ENCODE data around the gene YY1.
A peak's percentile ranks its signal among the peaks of the same experiment; 100 is the strongest.

YY1 gene

GRCh38 chr14:100281286-100282082 is 42.5 kb downstream of the YY1 start:
- H3K36me3 ChIP-seq (ENCODE audit: control insufficient read depth in 2 of 2, insufficient read depth in 1 of 2, low read length in 2 of 2) = peaks cover 0 to 45% of the 10 kb centered on the region in 2 experiments; a peak in 1 of 3 replicates
- CTCF ChIA-PET = interaction anchor here (0.6 to 2.6 kb wide), 3 partner anchors 20 to 40 kb away, joined by 3 to 10 read pairs (median 3); no protein-coding TSS in a partner anchor
- H3K4me1 ChIP-seq (ENCODE audit: control insufficient read depth, insufficient read depth, low read length) = no peaks in the 10 kb centered on the region; the same call in 1 of the 2 replicates
- no peak overlapping the region for H3K27ac ChIP-seq (ENCODE audit: extremely low read depth, low read depth, low read length)
- TF ChIP-seq ZNF423 (tag by site-specific recombination; IDR thresholded peaks at IDR 0.05) = no peak
- TF ChIP-seq ZNF639 (tag by site-specific recombination; IDR thresholded peaks at IDR 0.05) = no peak
- TF ChIP-seq ZNF121 (tag by site-specific recombination; IDR thresholded peaks at IDR 0.05) = peak; percentile 42; the same call in 1 of the 2 replicates
- TF ChIP-seq, protein P1, sequence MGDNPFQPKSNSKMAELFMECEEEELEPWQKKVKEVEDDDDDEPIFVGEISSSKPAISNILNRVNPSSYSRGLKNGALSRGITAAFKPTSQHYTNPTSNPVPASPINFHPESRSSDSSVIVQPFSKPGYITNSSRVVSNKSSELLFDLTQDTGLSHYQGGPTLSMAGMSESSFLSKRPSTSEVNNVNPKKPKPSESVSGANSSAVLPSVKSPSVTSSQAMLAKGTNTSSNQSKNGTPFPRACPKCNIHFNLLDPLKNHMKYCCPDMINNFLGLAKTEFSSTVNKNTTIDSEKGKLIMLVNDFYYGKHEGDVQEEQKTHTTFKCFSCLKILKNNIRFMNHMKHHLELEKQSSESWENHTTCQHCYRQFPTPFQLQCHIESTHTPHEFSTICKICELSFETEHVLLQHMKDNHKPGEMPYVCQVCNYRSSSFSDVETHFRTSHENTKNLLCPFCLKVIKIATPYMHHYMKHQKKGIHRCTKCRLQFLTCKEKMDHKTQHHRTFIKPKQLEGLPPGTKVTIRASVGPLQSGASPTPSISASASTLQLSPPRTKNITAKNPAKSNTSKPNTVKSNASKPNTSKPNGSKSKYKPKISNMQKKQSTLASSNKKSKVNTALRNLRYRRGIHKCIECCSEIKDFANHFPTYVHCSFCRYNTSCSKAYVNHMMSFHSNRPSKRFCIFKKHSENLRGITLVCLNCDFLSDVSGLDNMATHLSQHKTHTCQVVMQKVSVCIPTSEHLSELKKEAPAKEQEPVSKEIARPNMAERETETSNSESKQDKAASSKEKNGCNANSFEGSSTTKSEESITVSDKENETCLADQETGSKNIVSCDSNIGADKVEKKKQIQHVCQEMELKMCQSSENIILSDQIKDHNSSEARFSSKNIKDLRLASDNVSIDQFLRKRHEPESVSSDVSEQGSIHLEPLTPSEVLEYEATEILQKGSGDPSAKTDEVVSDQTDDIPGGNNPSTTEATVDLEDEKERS (tag by site-specific recombination; IDR thresholded peaks at IDR 0.05) = no peak
- 0 out of 2 replicates have a peak, but pooled peaks have one; percentile 19 for TF ChIP-seq ZFHX2 (tag by site-specific recombination; conservative IDR thresholded peaks at IDR 0.05)
- TF ChIP-seq ZNF704 (tag by site-specific recombination; IDR thresholded peaks at IDR 0.05) = no peak
- no peak for TF ChIP-seq ZNF692 (tag by site-specific recombination; IDR thresholded peaks at IDR 0.05)
- POLR2A ChIA-PET = no interaction called here
- no peak overlapping the region for H3K4me3 ChIP-seq (ENCODE audit: low read depth, low read length)
- no peaks in the 10 kb centered on the region for H3K9me3 ChIP-seq (ENCODE audit: control insufficient read depth, insufficient read depth, low read depth, low read length)

DNA sequence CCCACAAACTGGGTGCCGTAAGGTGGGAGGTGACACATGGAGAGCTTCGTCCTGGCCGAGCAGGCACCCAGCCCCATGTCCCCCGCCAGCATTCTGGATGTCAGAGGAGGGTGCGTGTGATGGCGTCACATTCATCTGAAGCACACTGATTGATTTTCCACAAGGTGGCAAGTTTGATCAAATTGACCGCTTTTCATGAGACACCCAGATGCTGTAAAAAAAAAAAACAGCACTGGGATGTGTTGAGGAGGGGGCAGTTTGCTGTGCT is 43.1 kb downstream of the YY1 start:
- POLR2A ChIA-PET = no interaction called here
- CTCF ChIA-PET = interaction anchor here (0.6 to 2.6 kb wide), 4 partner anchors 20 to 41 kb away, joined by 3 to 10 read pairs (median 4); no protein-coding TSS in a partner anchor
- H3K27ac ChIP-seq (ENCODE audit: extremely low read depth, low read depth, low read length) = no peak overlapping the region
- H3K4me3 ChIP-seq (ENCODE audit: low read depth, low read length) = no peak overlapping the region
- H3K36me3 ChIP-seq (ENCODE audit: control insufficient read depth in 2 of 2, insufficient read depth in 1 of 2, low read length in 2 of 2) = peaks cover 0 to 40% of the 10 kb centered on the region in 2 experiments; a peak in 1 of 3 replicates
- no peaks in the 10 kb centered on the region; the same call in 1 of the 2 replicates for H3K4me1 ChIP-seq (ENCODE audit: control insufficient read depth, insufficient read depth, low read length)
- no peaks in the 10 kb centered on the region for H3K9me3 ChIP-seq (ENCODE audit: control insufficient read depth, insufficient read depth, low read depth, low read length)
- TF ChIP-seq TRIM28 (IDR thresholded peaks at IDR 0.05; ENCODE audit: borderline replicate concordance, low read length) (no peak), ZBTB21 (tag by site-specific recombination; IDR thresholded peaks at IDR 0.05) (no peak), ZNF2 (tag by site-specific recombination; IDR thresholded peaks at IDR 0.05) (no peak), ZFP3 (tag by site-specific recombination; IDR thresholded peaks at IDR 0.05; ENCODE audit: low read depth) (no peak), ZNF621 (tag by site-specific recombination; IDR thresholded peaks at IDR 0.05) (no peak), ZNF169 (tag by site-specific recombination; IDR thresholded peaks at IDR 0.05) (no peak), ZNF510 (tag by site-specific recombination; IDR thresholded peaks at IDR 0.05; ENCODE audit: insufficient replicate concordance) (no peak), ZNF449 (tag by site-specific recombination; IDR thresholded peaks at IDR 0.05) (no peak), ZNF10 (tag by site-specific recombination; IDR thresholded peaks at IDR 0.05) (no peak), ZNF555 (tag by site-specific recombination; conservative IDR thresholded peaks at IDR 0.05) (no peak), ZNF19 (tag by site-specific recombination; IDR thresholded peaks at IDR 0.05; ENCODE audit: low read depth) (no peak), ZNF354C (tag by site-specific recombination; IDR thresholded peaks at IDR 0.05; ENCODE audit: borderline replicate concordance, low read depth) (no peak), ZNF433 (tag by site-specific recombination; IDR thresholded peaks at IDR 0.05; ENCODE audit: low read depth) (no peak), ZNF121 (tag by site-specific recombination; IDR thresholded peaks at IDR 0.05) (no peak), ZNF266 (tag by site-specific recombination; IDR thresholded peaks at IDR 0.05; ENCODE audit: low read depth) (no peak), ZNF791 (tag by site-specific recombination; IDR thresholded peaks at IDR 0.05) (no peak), ZNF112 (tag by site-specific recombination; IDR thresholded peaks at IDR 0.05) (no peak)
- TF ChIP-seq, protein P2, sequence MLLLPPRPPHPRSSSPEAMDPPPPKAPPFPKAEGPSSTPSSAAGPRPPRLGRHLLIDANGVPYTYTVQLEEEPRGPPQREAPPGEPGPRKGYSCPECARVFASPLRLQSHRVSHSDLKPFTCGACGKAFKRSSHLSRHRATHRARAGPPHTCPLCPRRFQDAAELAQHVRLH (tag by site-specific recombination; IDR thresholded peaks at IDR 0.05) = no peak

All from HEK293 (cell line).